Endothelial cell of umbilical vein (primary cell): ENCODE data around the gene POP5.

Experiments
- JUN ChIP-seq: IDR thresholded peaks from 2 replicates; pipeline ENCODE4 v1.6.1; 2011; ENCODE audit warnings: borderline replicate concordance, low read depth; ENCODE audit not compliant: insufficient read length, insufficient read depth
- POLR2A ChIP-seq: IDR thresholded peaks from 2 replicates; pipeline ENCODE4 v1.6.1; 2012; ENCODE audit warnings: low read depth, mild to moderate bottlenecking, control low read depth, low read length
- TF ChIP-seq, protein P1 (sequence below), 2 donors: IDR thresholded peaks; 1 replicate in 1 of 2; 2 replicates in 1 of 2; pipeline ENCODE4 v1.5.1; 2011; ENCODE audit warnings: low read length in 2 of 2, mild to moderate bottlenecking in 2 of 2, moderate library complexity in 2 of 2, control low read depth in 1 of 2, inconsistent platforms in 1 of 2, low read depth in 1 of 2; ENCODE audit not compliant: insufficient read depth in 1 of 2; ENCODE audit errors: extremely low read depth in 1 of 2

DNA sequence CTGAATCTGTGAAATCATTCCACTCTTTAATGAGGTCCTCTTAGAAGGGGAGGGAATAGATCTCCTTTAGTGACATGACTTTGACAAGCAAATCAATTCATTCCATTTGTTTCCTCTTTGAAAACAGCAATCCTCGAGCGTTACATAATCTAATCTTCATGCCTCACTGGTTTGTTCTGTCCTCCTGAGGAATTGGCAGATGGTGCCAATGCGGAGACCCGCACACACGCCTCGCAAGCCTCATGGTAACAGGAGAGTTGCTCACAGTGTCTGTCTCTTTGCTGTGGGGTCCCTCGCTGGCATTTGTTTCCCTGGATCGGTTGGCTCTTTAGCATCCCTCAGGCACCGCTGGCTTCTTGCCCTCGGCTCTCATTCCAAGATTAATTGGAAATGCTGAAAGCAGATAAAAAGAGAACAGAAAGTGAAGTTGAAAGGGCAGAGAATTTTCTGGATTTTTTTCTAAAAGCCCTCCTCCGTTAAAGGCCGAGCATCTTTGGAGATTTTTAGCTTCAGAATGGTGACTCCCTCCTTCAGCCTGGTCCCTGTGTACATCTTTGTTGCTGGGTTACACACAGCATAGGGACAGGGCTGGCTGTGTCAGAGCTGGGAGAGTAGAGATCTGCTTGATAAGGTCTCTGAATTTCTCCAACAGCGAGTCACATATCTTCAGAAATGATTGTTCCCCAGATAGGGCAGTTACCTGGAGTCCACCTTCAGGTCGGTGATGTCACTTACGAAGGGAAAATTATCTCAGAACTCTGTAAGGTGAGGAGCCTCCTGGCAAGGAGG, 49.1 kb upstream of the POP5 start:
- TF ChIP-seq, protein P1, sequence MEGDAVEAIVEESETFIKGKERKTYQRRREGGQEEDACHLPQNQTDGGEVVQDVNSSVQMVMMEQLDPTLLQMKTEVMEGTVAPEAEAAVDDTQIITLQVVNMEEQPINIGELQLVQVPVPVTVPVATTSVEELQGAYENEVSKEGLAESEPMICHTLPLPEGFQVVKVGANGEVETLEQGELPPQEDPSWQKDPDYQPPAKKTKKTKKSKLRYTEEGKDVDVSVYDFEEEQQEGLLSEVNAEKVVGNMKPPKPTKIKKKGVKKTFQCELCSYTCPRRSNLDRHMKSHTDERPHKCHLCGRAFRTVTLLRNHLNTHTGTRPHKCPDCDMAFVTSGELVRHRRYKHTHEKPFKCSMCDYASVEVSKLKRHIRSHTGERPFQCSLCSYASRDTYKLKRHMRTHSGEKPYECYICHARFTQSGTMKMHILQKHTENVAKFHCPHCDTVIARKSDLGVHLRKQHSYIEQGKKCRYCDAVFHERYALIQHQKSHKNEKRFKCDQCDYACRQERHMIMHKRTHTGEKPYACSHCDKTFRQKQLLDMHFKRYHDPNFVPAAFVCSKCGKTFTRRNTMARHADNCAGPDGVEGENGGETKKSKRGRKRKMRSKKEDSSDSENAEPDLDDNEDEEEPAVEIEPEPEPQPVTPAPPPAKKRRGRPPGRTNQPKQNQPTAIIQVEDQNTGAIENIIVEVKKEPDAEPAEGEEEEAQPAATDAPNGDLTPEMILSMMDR (IDR thresholded peaks at IDR 0.05; ENCODE audit: extremely low read depth in 1 of 2, insufficient read depth in 1 of 2, low read depth in 1 of 2, low read length in 2 of 2): no peak
- TF ChIP-seq POLR2A (no peak), JUN (no peak)
